Nephron progenitor cell (in vitro differentiated cells): ENCODE data around the gene HSPA13.
"Not testable (repeated sequence)": the region's sequence is repeated elsewhere in the genome, so short reads cannot be mapped to it uniquely, and the experiment has no call there.

Source experiments
- DNase-seq: peaks from one replicate; pipeline ENCODE4 v3.0.0; 2021
- H3K27ac Mint-ChIP-seq: 2 replicates; pipeline ENCODE4 v1.8.0; 2021; ENCODE audit warnings: mild to moderate bottlenecking, moderate library complexity, mixed read lengths
- H3K27me3 Mint-ChIP-seq: 2 replicates; pipeline ENCODE4 v1.8.0; 2021; ENCODE audit warnings: mild to moderate bottlenecking, low read depth, mixed read lengths; ENCODE audit not compliant: poor library complexity
- H3K36me3 Mint-ChIP-seq: 2 replicates; pipeline ENCODE4 v1.8.0; 2021; ENCODE audit warnings: low read depth, mixed read lengths
- H3K4me1 Mint-ChIP-seq: 2 replicates; pipeline ENCODE4 v1.8.0; 2021; ENCODE audit warnings: mixed read lengths
- H3K4me3 Mint-ChIP-seq: 2 replicates; pipeline ENCODE4 v1.8.0; 2021; ENCODE audit warnings: mild to moderate bottlenecking, moderate library complexity, mixed read lengths
- H3K9me3 Mint-ChIP-seq: 2 replicates; pipeline ENCODE4 v1.8.0; 2021; ENCODE audit warnings: mild to moderate bottlenecking, moderate library complexity, mixed read lengths
- CTCF ChIP-seq: fragments of 200-600 bp; sonication (generic); IDR thresholded peaks from 2 replicates; pipeline ENCODE4 v1.5.0; 2021; ENCODE audit warnings: antibody characterized with exemption

Gene HSPA13

GRCh38 chr21:14353726-14354125, 29.2 kb downstream of the HSPA13 start:
- DNase-seq, result no peak
- Mint-ChIP-seq H3K36me3 (no peaks in the 10 kb centered on the region), H3K27ac (no peak overlapping the region), H3K27me3 (no peaks in the 10 kb centered on the region), H3K4me3 (no peak overlapping the region), H3K4me1 (no peaks in the 10 kb centered on the region), H3K9me3 (no peaks in the 10 kb centered on the region)
- no peak for TF ChIP-seq CTCF

- H3K27me3 Mint-ChIP-seq, result no peaks in the 10 kb centered on the region
- no peak overlapping the region for H3K27ac Mint-ChIP-seq
- H3K36me3 Mint-ChIP-seq, result no peaks in the 10 kb centered on the region
- H3K4me3 Mint-ChIP-seq, result no peak overlapping the region
- peaks cover 3% of the 10 kb centered on the region for H3K4me1 Mint-ChIP-seq
- DNase-seq, result no peak
- no peak for TF ChIP-seq CTCF
- no peaks in the 10 kb centered on the region for H3K9me3 Mint-ChIP-seq
These were observed 29.7 kb downstream of the HSPA13 start for GRCh38 chr21:14353231-14353630.

- not testable (repeated sequence) for H3K4me1 Mint-ChIP-seq, H3K36me3 Mint-ChIP-seq, H3K27me3 Mint-ChIP-seq, DNase-seq, H3K27ac Mint-ChIP-seq, H3K4me3 Mint-ChIP-seq
- H3K9me3 Mint-ChIP-seq, result peaks cover 12% of the 10 kb centered on the region
These were observed 55.6 kb downstream of the HSPA13 start for GRCh38 chr21:14327346-14327745.

- H3K27me3 Mint-ChIP-seq, result peaks cover 6% of the 10 kb centered on the region
- no peak for DNase-seq
- no peak for TF ChIP-seq CTCF
- no peak overlapping the region for H3K27ac Mint-ChIP-seq
- H3K9me3 Mint-ChIP-seq, result peaks cover 12% of the 10 kb centered on the region
- H3K4me3 Mint-ChIP-seq, result no peak overlapping the region
- H3K36me3 Mint-ChIP-seq, result no peaks in the 10 kb centered on the region
- H3K4me1 Mint-ChIP-seq, result no peaks in the 10 kb centered on the region
These were observed 57.4 kb downstream of the HSPA13 start for GRCh38 chr21:14325595-14325994.
